ENCODE results near the gene ENPP3. TPM values are rescaled to one million over a fixed set of nuclear protein-coding genes. Genes with fewer than 3 reads are reported as not detected.

The ENPP3 gene
- total and polyA plus RNA-seq, 9 of the 15 experiments (the other 6 are each of a cell fraction or from before 2014, with no cell fraction given): 14.0 to 32.8 (median 21.6) TPM

GRCh38 chr6:131628726-131629125, 8.4 kb upstream of the ENPP3 start (continued):
- TF ChIP-seq CBFA2T3 (IDR thresholded peaks at IDR 0.05) (no peak), TAL1 (IDR thresholded peaks at IDR 0.05) (no peak), ZNF217 (CRISPR knock-in tag; IDR thresholded peaks at IDR 0.05) (no peak), LARP7 (IDR thresholded peaks at IDR 0.05) (no peak), ZNF23 (CRISPR knock-in tag; IDR thresholded peaks at IDR 0.05) (no peak), KLF10 (CRISPR knock-in tag; IDR thresholded peaks at IDR 0.05) (no peak)

GRCh38 chr6:131629651-131630050, 7.5 kb upstream of the ENPP3 start:
- H3K27me3 ChIP-seq (ENCODE audit: control insufficient read depth in 2 of 2, insufficient read depth in 2 of 2, low read length in 2 of 2): no peaks in the 10 kb centered on the region
- H3K4me2 ChIP-seq (ENCODE audit: insufficient read depth, low read length): no peak overlapping the region
- no peaks in the 10 kb centered on the region for H3K9me1 ChIP-seq (ENCODE audit: control insufficient read depth, insufficient read depth, low read length)
- no peak overlapping the region for H3K27ac ChIP-seq (ENCODE audit: extremely low read depth, low read depth, low read length)
- peaks cover 19% of the 10 kb centered on the region for H3K36me3 ChIP-seq (ENCODE audit: control insufficient read depth, insufficient read depth, low read length)
- FAIRE-seq (no peak), DNase-seq (ENCODE audit: extremely low read depth in 1 of 4, low spot score in 3 of 4) (peak in 2 of 4 experiments; percentile 16 to 26), ATAC-seq (no peak)
- in situ Hi-C loops (cut with MboI): loop anchor here (25.0 kb wide), 1 partner anchor 1183 kb away; the partner anchor contains the start of gene RPS12
- BruUV-seq (replicated peaks): no TSS peak
- H3K4me1 ChIP-seq (replicated peaks in 1 of 2; ENCODE audit: control insufficient read depth in 2 of 2, insufficient read depth in 2 of 2, low read length in 2 of 2): peaks cover 0 to 13% of the 10 kb centered on the region in 2 experiments; a peak in 3 of 5 replicates
- H4K20me1 ChIP-seq (replicated peaks; ENCODE audit: control insufficient read depth, insufficient read depth, low read length): no peaks in the 10 kb centered on the region
- H3K9ac ChIP-seq (ENCODE audit: insufficient read depth in 1 of 2, low read depth in 2 of 2, low read length in 2 of 2): no peak overlapping the region
- H3K9me3 ChIP-seq (replicated peaks; ENCODE audit: control insufficient read depth, insufficient read depth, low read depth, low read length): no peaks in the 10 kb centered on the region
- peaks cover 27% of the 10 kb centered on the region for H3K79me2 ChIP-seq (ENCODE audit: control insufficient read depth, insufficient read depth, low read length)
- intact Hi-C loops (cut with micrococcal nuclease): no loop called here
- H3K4me3 ChIP-seq: no peak overlapping the region
- ChIA-PET POLR2A (interaction anchor here (0.9 to 1.8 kb wide), 3 partner anchors 9 to 24 kb away, joined by 3 to 4 read pairs (median 4); no protein-coding TSS in a partner anchor), CTCF (ENCODE audit: low intra/inter-chr PET ratio) (no interaction called here)
- H2AFZ ChIP-seq (ENCODE audit: low read depth, low read length): peak overlapping the region; percentile 98; the same call in 1 of the 2 replicates
- WGBS (ENCODE audit: insufficient coverage, low coverage, missing lambda C conversion rate): 57% methylated on average over 2 of the region's 2 CpGs
- TF ChIP-seq RCOR1 (IDR thresholded peaks at IDR 0.05; ENCODE audit: borderline replicate concordance in 1 of 2, low read depth in 2 of 2, low read length in 2 of 2) (no peak), SETDB1 (IDR thresholded peaks at IDR 0.05; ENCODE audit: low read length) (no peak), ZMIZ1 (IDR thresholded peaks at IDR 0.05; ENCODE audit: low read depth in 2 of 2, low read length in 2 of 2) (no peak), GABPB1 (CRISPR knock-in tag; IDR thresholded peaks at IDR 0.05) (no peak), RBFOX2 (IDR thresholded peaks at IDR 0.05; ENCODE audit: low read depth, low read length) (no peak), MTA2 (IDR thresholded peaks at IDR 0.05; ENCODE audit: low read depth) (no peak), ZNF395 (CRISPR knock-in tag; IDR thresholded peaks at IDR 0.05) (no peak), E2F5 (CRISPR knock-in tag; IDR thresholded peaks at IDR 0.05) (no peak), CREB3L1 (IDR thresholded peaks at IDR 0.05; ENCODE audit: borderline replicate concordance, low read depth) (no peak), KAT8 (IDR thresholded peaks at IDR 0.05; ENCODE audit: low read depth) (no peak)
